Forelimb muscle (tissue), 1 donor: ENCODE measurements around the gene RILPL2. TPM values are rescaled to one million over a fixed set of nuclear protein-coding genes. Genes with fewer than 3 reads are reported as not detected.
"Not testable (repeated sequence)": the region's sequence is repeated elsewhere in the genome, so short reads cannot be mapped to it uniquely, and the experiment has no call there.

Experiments used
- DNase-seq: peaks from one replicate; pipeline ENCODE4 v3.0.0-alpha.2; 2013; ENCODE audit warnings: low read depth
- polyA plus RNA-seq: library from polyadenylated mRNA; unstranded; fragments of 120-200 nt; gene quantifications from one replicate; pipeline ENCODE4 v1.2.1, GENCODE V29; 2013; ENCODE audit not compliant: insufficient read length

Gene RILPL2
- polyA plus RNA-seq, 1 donor, result 1.6 TPM

DNA sequence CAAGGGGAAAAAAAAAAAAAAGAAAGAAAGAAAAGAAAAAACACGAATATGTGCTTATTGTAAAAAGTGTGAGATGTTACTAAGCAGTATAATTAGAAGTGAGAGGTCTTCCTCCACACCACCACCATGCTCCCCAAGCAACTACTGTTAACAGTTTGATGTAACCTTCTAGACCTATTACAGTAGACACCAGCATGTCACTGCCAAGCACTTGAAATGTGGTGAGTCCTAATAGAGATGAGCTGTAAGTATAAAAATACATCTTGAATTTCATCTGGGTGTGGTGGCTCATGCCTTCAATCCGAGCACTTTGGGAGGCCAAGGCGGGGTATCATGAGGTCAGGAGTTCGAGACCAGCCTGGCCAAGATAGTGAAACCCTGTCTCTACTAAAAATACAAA, 13.4 kb upstream of the RILPL2 start:
- no peak for DNase-seq

DNA sequence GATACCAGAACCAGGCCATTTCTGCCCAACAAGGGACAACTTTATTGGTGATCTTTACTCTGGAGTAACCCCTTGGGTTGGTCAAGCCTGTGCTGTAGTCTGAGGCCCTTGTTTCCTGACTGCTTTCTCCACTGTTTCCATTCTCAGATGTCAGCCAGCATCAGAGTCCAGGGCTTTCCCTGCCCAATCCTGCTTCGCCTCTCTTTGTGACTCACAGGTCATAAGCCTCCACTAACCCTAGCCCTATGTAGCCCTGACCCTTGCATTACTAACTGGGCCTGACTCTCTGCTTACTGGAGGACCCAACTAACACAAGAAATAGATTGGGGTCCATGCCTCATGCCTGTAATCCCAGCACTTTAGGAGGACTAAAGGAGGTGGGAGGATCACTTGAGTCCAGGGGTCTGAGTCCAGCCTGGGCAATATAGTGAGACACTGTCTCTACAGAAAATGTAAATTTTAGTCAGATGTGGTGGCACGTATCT, 12.8 kb upstream of the RILPL2 start:
- DNase-seq, result no peak

DNA sequence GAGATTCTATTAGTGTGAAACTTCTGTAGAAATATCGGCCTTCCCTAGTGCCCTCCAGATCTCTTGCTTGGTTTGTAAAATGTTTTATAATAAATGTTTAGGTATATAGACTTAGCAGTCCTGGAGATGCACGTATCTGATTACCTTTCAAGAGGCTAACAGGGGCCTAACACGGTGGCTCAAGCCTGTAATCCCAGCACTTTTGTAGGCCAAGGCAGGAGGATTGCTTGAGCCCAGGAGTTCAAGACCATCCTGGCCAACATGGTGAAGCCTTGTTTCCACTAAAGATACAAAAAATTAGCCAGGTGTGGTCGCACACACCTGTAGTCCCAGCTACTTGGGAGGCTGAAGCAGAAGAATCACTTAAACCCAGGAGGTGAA, 9.8 kb upstream of the RILPL2 start:
- no peak for DNase-seq

DNA sequence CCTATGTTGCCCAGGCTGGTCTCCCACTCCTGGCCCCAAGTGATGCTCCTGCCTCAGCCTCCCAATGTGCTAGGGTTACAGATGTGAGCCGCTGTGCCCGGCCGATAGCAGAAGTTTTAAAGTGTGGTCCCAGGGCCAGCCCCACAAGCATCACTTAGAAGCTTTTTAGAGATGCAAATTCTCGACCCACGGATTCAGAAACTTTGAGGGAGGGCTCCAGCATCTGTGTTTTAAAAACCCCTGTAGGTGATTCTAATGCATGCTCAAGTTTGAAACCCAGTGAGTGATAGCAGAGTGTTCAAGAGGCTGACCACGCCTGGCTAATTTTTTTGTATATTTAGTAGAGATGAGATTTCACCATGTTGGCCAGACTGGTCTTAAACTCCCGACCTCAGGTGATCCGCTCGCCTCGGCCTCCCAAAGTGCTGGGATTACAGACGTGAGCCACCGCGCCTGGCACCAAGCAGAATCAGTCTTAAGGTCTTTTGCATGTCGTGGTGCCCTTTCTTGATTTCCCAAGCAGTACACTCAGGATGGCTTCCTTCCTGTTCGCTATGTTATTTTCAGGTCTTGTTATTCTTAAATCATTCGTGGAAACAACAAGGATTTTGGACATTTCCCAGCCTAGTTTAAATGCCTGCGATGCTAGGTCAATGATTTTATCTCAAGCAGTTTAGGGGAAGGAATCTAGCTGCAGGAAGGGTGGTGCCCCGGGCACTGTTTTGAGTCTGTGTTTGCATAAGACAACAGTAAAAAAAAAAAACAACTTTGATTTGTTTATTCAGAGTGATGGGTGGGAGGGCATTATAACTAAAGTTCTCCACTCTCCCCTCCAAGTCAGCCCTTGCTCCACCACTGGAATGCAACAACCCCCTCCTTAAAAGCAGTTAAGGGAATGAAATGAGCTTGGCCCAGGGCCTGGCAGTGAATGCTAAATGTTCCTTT, 9.2 kb upstream of the RILPL2 start:
- no peak for DNase-seq

DNA sequence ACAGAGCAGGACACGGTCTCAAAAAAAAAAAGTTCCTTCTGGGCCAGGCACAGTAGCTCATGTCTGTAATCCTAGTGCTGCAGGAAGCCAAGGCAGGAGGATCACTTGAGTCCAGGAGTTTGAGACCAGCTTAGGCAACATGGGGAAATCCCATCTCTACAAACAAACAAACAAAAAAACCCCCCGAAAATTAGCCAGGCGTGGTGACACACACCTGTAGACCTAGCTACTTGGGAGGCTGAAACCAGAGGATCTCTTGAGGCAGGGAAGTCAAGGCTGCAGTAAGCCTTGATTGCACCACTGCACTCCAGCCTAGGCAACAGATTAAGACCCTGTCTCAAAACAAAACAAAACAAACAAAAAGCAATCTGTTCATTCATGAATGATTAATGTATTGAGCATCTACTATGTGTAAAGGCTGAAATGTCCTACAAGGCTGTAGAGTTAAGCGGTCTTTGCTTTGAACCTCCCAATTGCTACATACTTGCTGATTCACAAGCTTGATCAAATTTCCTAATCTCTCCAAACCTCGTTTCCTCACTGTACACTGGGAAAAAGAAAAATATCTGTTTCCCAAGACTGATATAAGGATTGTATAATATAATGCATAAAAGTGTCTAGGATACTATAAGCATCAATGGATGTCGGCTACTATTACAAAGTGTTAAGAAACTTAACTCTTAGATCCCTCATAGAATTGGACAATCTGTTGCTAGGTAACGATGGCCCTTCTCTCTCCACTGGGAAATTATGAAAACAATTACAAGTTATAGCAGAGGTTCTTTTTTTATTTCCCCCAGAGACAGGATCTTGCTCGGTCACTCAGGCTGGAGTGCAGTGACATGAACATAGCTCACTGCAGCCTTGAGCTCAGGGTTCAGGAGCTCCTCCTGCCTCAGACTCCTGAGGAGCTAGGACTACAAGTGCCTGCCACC, 7.9 kb upstream of the RILPL2 start:
- no peak for DNase-seq

DNA sequence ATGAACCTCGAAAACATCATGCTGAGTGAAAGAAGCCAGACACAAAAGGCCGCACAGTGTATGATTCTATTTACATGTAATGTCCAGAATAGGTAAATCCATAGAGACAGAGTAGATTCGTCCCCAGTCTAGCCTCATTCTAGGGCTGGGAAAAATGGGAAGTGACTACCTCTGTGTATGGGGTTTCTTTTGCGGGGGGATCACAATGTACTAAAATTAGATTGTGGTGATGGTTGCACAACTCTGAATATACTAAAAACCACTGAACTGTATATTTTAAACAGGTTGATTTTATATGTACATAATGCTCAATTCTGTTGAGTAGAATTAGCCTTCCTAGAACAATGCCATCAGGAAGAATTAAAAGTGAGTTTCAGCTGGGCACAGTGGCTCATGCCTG, 6.3 kb upstream of the RILPL2 start:
- DNase-seq, result no peak

DNA sequence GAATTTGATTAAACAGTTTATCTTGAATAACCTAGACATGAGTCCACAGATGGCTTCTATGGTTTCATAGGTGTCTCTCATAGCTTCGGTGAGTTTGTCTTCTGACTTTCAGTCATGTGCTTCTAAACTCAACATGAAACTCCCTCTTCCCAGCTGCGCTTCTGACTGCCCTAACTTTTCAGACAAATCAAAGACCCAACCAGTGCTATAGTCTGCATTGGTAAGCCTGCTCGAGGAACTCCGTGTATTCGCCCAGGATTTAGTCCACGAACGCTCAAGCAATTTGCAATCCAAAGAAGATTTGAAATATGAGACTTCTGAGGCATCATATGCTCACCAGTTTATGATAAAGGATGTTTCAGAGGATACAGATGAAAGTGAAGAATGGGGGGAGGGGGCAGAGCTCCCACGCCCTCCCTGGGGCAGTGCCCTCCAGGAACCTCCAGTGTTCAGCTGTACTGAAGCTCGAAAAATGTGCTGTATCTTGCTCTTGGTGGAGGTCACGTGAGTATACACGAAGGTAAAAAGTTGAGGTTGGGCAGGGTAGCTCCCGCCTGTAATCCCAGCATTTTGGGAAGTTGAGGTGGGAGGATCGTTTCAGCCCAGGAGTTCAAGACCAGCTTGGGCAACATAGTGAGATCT, 5.2 kb upstream of the RILPL2 start:
- no peak for DNase-seq

DNA sequence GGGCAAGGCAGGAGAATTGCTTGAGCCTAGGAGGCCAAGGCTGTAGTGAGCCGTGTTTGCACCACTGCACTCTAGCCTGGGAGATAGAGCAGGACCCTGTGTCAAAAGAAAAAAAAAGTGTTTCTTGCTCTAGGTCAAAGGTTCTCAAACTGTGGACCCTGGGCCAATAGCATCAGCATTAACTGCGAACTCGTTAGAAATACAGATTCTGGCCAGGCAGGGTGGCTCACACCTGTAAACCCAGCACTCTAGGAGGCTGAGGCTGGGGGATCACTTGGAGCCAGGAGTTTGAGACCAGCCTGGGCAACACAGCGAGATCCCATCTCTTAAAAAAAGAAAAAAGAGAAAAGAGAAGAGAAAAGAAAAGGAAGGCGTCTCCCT, 858 bp downstream of the RILPL2 start:
- DNase-seq, result no peak

DNA sequence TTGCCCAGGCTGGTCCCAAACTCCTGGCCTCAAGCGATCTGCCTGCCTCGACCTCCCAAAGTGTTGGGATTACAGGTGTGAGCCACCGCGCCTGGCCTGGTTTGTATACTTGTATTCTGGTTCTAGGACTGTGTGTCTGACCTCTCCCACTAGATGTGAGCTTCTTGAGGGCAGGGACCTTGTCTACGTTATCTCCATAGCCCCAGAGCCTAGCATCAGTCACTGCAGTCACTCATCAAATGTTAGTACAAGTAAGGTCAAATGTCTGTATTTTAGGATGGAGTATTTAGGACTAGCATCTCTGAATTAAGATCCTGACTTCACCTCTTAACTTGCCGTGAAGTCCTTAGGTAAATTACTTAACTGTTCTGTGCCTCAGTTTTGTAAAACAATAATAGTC, 2.9 kb downstream of the RILPL2 start:
- DNase-seq, result no peak

DNA sequence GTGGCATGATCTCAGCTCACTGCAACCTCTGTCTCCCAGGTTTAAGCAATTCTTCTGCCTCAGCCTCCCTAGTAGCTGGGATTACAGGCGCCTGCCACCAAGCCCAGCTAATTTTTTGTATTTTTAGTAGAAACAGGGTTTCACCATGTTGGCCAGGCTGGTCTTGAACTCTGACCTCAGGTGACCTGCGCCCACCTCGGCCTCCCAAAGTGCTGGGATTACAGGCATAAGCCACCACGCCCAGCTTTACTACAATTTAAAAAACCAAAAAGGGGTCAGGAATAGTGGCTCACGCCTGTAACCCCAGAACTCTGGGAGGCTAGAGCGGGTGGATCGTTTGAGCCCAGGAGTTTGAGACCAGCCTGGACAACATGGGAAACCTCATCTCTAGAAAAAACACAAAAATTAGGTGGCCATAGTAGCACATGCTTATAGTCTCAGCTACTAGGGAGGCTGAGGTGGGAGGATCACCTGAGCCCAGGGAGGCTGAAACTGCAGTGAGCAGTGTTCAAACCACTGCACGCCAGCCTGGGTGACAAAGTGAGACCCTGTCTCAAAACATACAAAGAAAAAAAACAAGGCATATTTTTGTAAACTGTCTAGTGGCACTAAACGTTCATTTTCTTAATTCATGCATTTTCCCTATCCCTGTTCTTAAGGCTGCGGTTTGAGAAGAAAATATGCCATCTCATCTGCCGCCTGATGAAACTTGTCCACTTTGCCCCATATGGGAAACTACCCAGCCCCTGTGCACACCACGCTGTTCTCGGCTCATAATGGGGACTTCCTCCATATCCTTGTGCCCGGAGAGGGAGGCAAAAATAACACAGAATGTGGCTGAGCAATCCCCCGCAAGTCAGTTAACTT, 4.3 kb downstream of the RILPL2 start:
- DNase-seq, result not testable (repeated sequence)

DNA sequence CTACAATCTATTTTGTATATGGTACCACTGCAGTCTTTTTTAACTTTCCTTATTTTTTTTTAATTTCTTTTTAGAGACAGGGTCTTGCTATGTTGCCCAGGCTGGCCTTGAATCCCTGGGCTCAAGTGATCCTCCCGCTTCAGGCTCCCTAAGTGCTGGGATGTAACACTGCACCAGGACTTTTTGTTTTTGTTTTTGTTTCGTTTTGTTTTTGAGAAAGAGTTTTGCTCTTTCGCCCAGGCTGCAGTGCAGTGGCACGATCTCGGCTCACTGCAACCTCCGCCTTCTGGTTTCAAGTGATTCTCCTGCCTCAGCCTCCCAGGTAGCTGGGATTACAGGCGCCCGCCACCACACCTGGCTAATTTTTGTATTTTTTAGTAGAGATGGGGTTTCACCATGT, 7.4 kb downstream of the RILPL2 start:
- DNase-seq, result not testable (repeated sequence)

DNA sequence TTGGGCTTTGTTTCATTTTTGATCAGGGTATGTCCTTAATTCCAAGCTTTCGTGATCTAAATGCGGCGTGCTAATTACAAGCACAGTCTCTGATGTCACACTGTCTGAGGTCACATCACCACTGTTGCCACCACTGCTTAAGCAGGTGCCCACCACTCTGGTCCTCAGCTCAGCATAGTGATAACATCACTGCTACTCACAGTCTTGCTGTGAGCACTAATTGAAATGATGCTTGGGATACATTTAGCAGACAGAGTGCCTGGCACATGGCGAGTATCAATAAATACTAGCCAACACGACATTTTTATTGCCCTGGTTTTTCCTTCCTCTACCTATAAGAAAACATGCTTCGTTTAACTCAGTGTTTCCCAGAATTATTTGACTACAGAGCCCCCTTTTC, 7.9 kb downstream of the RILPL2 start:
- no peak for DNase-seq

DNA sequence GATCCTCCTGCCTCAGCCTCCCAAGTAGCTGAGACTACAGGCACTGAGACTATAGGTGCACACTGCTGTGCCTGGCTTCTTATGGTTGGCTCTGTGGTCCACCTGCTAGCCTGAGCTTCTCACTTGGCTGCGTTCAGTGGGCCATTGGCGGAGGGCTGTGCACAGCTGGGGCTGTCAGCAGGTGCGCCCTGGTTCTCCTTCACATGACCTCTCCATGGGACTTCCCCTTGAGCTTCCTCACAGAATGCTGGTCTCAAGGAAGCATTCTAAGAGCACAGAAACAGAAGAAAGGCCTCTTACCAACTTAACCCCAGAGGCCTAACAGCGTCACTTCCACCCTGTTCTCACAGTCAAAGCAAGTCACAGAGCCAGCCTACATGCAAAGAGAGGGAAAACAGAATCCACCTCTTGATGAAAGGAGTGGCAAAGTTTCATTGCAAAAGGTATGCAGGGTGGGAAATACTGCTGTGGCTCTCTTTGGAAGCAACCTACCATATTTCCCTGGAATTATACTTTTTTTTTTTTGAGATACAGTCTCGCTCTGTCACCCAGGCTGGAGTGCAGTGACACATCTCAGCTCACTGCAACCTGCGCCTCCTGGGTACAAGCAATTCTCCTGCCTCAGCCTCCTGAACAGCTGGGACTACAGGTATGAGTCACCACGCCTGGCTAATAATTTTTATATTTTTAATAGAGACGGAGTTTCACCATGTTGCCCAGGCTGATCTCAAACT, 9.3 kb downstream of the RILPL2 start:
- no peak for DNase-seq

DNA sequence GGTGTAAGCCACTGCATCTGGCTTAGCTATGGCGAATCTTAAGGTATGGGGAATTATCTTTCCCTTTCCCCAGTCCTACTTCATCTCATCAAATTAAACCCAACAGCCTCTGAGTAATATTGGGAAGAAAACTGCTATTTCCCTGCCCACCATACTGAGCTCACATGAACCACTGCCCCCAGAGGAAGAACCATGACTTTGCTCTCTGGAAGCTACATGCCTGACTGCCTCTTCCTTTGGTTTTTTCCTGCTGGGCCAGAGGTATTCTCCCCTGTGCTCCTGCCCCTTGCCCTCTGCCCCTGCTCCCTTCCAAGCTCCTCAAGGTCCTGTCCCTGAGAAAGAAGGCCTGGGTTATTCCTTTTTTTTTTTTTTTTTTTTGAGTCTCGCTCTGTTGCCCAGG, 15.2 kb downstream of the RILPL2 start:
- DNase-seq, result no peak

DNA sequence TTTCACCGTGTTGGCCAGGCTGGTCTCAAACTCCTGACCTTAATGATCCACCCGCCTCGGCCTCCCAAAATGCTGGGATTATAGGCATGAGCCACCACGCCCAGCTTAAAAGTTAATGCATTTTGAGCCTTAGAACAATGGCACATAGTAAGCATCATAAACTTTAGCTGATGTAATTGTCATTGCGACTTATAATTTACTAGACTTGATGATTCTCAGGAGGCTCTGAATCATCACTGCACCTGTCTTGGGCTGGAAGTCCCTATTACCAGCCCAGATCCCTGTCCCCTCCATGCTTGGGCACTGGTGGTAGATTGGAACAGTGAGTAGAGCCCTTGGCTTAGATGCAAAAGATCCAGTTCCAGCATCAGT, 26.5 kb downstream of the RILPL2 start:
- no peak for DNase-seq

DNA sequence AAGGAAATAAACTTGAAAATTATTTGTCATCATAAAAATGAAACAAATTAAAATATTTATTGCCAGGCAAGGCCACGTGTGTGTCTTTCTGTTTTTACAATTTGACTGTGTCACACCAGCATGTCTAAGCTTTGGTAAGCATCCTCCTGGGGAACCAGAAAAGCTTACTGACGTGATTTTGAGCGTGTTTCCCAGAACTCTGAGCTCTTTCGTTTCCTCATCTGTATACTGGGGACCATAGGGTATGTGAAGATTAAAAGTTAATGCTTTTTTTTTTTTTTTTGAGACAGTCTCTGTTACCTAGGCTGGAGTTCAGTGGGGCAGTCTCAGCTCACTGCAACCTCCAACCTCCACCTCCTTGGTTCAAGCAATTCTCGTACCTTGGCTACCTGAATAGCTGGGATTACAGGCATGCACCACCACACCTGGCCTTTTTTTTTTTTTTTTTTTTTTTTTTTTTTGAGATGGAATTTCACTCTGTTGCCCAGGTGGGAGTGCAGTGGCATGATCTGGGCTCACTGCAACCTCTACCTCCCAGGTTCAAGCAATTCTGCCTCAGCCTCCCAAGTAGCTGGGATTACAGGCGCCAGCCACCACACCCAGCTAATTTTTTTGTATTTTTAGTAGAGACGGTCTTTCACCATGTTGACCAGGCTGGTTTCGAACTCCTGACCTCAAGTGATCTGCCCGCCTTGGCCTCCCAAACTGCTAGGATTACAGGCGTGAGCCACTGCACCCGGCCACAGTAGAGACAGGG, 27.0 kb downstream of the RILPL2 start:
- DNase-seq, result not testable (repeated sequence)

DNA sequence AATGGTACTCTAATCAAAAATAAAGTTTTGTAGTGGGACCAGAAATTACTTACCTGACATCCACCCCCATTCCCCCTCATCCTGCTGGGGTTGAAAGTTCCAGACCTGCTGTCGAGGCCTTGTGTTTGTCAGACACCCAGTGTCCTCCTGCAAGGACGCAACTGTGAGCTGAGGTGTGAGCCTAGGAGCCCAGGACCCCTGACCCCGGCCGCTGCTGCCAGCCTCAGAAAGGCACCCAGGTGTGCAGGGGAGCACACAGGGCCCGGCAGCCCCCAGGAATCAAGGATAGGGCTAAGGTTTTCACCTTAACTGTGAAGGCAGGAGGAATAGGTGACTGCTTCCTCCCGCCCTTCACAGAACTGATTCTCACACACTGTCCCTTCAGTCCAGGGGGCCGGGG, 27.9 kb downstream of the RILPL2 start:
- DNase-seq, result not testable (repeated sequence)

DNA sequence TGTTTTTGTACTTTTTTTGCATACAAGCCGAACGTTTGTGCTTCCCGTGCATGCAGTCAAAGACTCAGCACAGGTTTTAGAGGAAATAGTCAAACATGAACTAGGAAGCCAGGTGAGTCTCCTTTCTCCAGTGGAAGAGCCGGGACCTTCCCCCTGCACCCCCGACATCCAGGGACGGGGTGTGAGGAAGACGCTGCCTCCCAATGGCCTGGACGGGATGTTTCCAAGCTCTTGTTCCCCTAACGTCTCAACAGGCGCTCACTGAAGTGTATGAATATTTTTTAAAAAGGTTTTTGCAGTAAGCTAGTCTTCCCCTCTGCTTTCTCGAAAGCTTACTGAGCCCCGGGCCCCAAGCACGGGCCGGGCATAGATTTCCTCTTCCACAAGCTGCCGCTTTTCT, 28.6 kb downstream of the RILPL2 start:
- DNase-seq, result not testable (repeated sequence)

DNA sequence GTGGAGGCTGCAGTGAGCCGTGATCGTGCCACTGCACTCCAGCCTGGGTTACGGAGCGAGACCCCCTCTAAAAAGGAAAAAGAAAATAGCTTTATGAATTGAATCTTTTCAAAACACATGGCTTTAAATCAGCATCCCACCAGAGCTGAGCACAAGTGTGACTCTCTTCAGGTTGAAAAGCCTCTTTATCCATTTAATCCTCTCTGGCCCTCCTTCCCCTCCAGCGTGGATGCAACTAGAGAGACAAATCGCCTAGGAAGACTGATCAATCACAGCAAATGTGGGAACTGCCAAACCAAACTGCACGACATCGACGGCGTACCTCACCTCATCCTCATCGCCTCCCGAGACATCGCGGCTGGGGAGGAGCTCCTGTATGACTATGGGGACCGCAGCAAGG, 29.2 kb downstream of the RILPL2 start:
- not testable (repeated sequence) for DNase-seq

DNA sequence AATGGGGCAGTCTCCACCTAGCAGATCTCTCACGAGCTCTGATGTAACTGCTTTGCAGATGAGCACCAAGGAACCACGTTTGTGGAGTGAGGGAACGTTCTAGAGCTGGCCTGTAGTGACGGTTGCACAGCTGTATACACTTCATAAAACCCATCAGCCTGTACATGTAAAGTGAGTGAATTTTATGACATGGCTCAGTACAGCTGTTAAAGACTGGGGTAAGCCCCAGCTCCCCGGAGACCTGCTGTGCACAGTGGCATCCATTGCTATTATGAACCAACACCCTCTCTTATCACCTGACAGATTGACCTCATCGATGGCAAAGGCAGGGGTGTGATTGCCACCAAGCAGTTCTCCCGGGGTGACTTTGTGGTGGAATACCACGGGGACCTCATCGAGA, 31.9 kb downstream of the RILPL2 start:
- DNase-seq, result no peak
